Liver (tissue), 9 donors: Measurements from ENCODE around the gene TRIAP1. TPM values are rescaled to one million over a fixed set of nuclear protein-coding genes. Genes with fewer than 3 reads are reported as not detected.

ENCODE experiments used
- DNase-seq: peaks from one replicate; pipeline ENCODE4 v3.0.0-alpha.2; 2017; ENCODE audit warnings: low spot score
- H3K27ac ChIP-seq, 2 donors: one replicate each; pipeline ENCODE4 v1.7.0; 2013; ENCODE audit warnings: inconsistent platforms in 2 of 2, low read length in 2 of 2, control low read depth in 1 of 2, low read depth in 1 of 2, mild to moderate bottlenecking in 1 of 2
- H3K27me3 ChIP-seq, 4 donors: one replicate each; pipeline versions ENCODE4 v1.6.1 to v1.7.0; 2013; ENCODE audit warnings: low read length in 3 of 4, inconsistent platforms in 1 of 4, mild to moderate bottlenecking in 1 of 4, moderate library complexity in 1 of 4; ENCODE audit not compliant: control insufficient read depth in 4 of 4, insufficient read depth in 4 of 4
- H3K36me3 ChIP-seq, 4 donors: one replicate each; pipeline versions ENCODE4 v1.6.1 to v1.7.0; 2013; ENCODE audit warnings: low read length in 3 of 4, mild to moderate bottlenecking in 3 of 4, low read depth in 1 of 4, moderate library complexity in 1 of 4; ENCODE audit not compliant: control insufficient read depth in 4 of 4, insufficient read depth in 3 of 4
- H3K4me1 ChIP-seq, 4 donors: one replicate each; pipeline versions ENCODE4 v1.6.1 to v1.7.0; 2013; ENCODE audit warnings: low read length in 3 of 4, mild to moderate bottlenecking in 3 of 4, moderate library complexity in 1 of 4; ENCODE audit not compliant: control insufficient read depth in 4 of 4, insufficient read depth in 4 of 4
- H3K4me3 ChIP-seq, 3 donors: one replicate each; pipeline versions ENCODE4 v1.6.1 to v1.7.0; 2013; ENCODE audit warnings: low read length in 3 of 3, control low read depth in 1 of 3, low read depth in 1 of 3, mild to moderate bottlenecking in 1 of 3
- H3K9ac ChIP-seq, 2 donors: one replicate each; pipeline ENCODE4 v1.7.0; 2013; ENCODE audit warnings: low read length in 2 of 2, mild to moderate bottlenecking in 2 of 2, moderate library complexity in 2 of 2, control low read depth in 1 of 2, low read depth in 1 of 2
- H3K9me3 ChIP-seq, 4 donors: one replicate each; pipeline versions ENCODE4 v1.6.1 to v1.7.0; 2013; ENCODE audit warnings: low read length in 3 of 4; ENCODE audit not compliant: control insufficient read depth in 4 of 4
- ATF3 ChIP-seq: IDR thresholded peaks from 2 replicates; pipeline ENCODE4 v1.6.1; 2016; ENCODE audit warnings: antibody characterized with exemption
- CTCF ChIP-seq: fragments of 150-350 bp; IDR thresholded peaks from 2 replicates; pipeline ENCODE4 v1.5.1; 2017; ENCODE audit warnings: improper control_type of control experiment, low read depth, low read length; ENCODE audit not compliant: missing input control
- EGR1 ChIP-seq, 2 donors: IDR thresholded peaks; 2 replicates each; pipeline ENCODE4 v1.6.1; 2016 to 2018; ENCODE audit warnings: antibody characterized with exemption in 2 of 2, low read depth in 2 of 2
- FOXA1 ChIP-seq: IDR thresholded peaks from 2 replicates; pipeline ENCODE4 v1.6.1; 2016; ENCODE audit warnings: antibody characterized with exemption
- FOXA2 ChIP-seq: IDR thresholded peaks from 2 replicates; pipeline ENCODE4 v1.6.1; 2016; ENCODE audit warnings: antibody characterized with exemption
- GABPA ChIP-seq, 2 donors: IDR thresholded peaks in 1 of 2; conservative IDR thresholded peaks in 1 of 2; 2 replicates each; pipeline ENCODE4 v1.6.1; 2016; ENCODE audit warnings: antibody characterized with exemption in 2 of 2, mild to moderate bottlenecking in 1 of 2, moderate library complexity in 1 of 2
- HNF4A ChIP-seq, 2 donors: conservative IDR thresholded peaks; 2 replicates each; pipeline ENCODE4 v1.6.1; 2016; ENCODE audit warnings: antibody characterized with exemption in 2 of 2, mild to moderate bottlenecking in 2 of 2
- HNF4G ChIP-seq: IDR thresholded peaks from 2 replicates; pipeline ENCODE4 v1.6.1; 2016; ENCODE audit warnings: antibody characterized with exemption
- JUND ChIP-seq, 2 donors: IDR thresholded peaks; 2 replicates each; pipeline ENCODE4 v1.6.1; 2016; ENCODE audit warnings: antibody characterized with exemption in 2 of 2
- MAX ChIP-seq: IDR thresholded peaks from 2 replicates; pipeline ENCODE4 v1.6.1; 2016; ENCODE audit warnings: antibody characterized with exemption
- NR2F2 ChIP-seq: IDR thresholded peaks from 2 replicates; pipeline ENCODE4 v1.6.1; 2016; ENCODE audit warnings: antibody characterized with exemption
- RAD21 ChIP-seq, 2 donors: IDR thresholded peaks; 2 replicates each; pipeline ENCODE4 v1.6.1; 2016; ENCODE audit warnings: antibody characterized with exemption in 2 of 2, mild to moderate bottlenecking in 2 of 2
- RXRA ChIP-seq, 2 donors: IDR thresholded peaks; 2 replicates each; pipeline ENCODE4 v1.6.1; 2017 to 2018; ENCODE audit warnings: antibody characterized with exemption in 2 of 2, mild to moderate bottlenecking in 1 of 2
- SP1 ChIP-seq: IDR thresholded peaks from 2 replicates; pipeline ENCODE4 v1.6.1; 2018; ENCODE audit warnings: antibody characterized with exemption, mild to moderate bottlenecking
- TAF1 ChIP-seq: conservative IDR thresholded peaks from 2 replicates; pipeline ENCODE4 v1.6.1; 2016; ENCODE audit warnings: antibody characterized with exemption, mild to moderate bottlenecking
- YY1 ChIP-seq: IDR thresholded peaks from 2 replicates; pipeline ENCODE4 v1.6.1; 2016; ENCODE audit warnings: antibody characterized with exemption, mild to moderate bottlenecking
- ZBTB33 ChIP-seq: IDR thresholded peaks from 2 replicates; pipeline ENCODE4 v1.6.1; 2016; ENCODE audit warnings: antibody characterized with exemption
- WGBS: extraction: QIAGEN DNeasy Blood & Tissue Kit; methylation state at CpG from one replicate; pipeline ENCODE4 v1.1.7; 2013; 5-methylcytosine and 5-hydroxymethylcytosine counted together
- polyA plus RNA-seq, 2 donors: library from polyadenylated mRNA; stranded (reverse) in 1 of 2; unstranded in 1 of 2; fragments of 200-250 nt in 1 of 2; fragments of >200 nt in 1 of 2; fragmentation: Nextera tagmentation in 1 of 2; extraction: Ambion mirVana in 1 of 2; gene quantifications; one replicate each; pipeline versions ENCODE4 v1.2.1 to v1.2.3, GENCODE V29; 2013 to 2015
- total RNA-seq, 2 donors: library from RNA; depleted of rRNA; stranded (reverse); fragments of >200 nt; gene quantifications; one replicate each; pipeline ENCODE4 v1.2.3, GENCODE V29; 2014
- TF ChIP-seq, protein P1 (sequence below): IDR thresholded peaks from 2 replicates; pipeline ENCODE4 v1.6.1; 2016; ENCODE audit warnings: antibody characterized with exemption, mild to moderate bottlenecking
- donor health status: healthy.
- donor health status: healthy.
- donor health status: healthy.
- donor health status: healthy.
- donor health status: healthy.

Gene TRIAP1
- total and polyA plus RNA-seq, 4 donors = 11.9 to 39.9 (median 19.0) TPM

- 88% methylated on average over 6 of the region's 6 CpGs for WGBS
- no peak overlapping the region for H3K9ac ChIP-seq
- no peak for TF ChIP-seq RXRA (IDR thresholded peaks at IDR 0.05)
- TF ChIP-seq JUND (IDR thresholded peaks at IDR 0.05) = no peak
- TF ChIP-seq HNF4A (conservative IDR thresholded peaks at IDR 0.05) = no peak
- no peak for TF ChIP-seq ZBTB33
- TF ChIP-seq RAD21 (IDR thresholded peaks at IDR 0.05) = peak in 1 of 2 donors; percentile 20
- TF ChIP-seq MAX = no peak
- TF ChIP-seq FOXA1 = no peak
- no peak overlapping the region for H3K27ac ChIP-seq
- H3K4me1 ChIP-seq = peaks cover 0 to 18% (median 10%) of the 10 kb centered on the region in 4 donors
- no peak overlapping the region for H3K4me3 ChIP-seq
- no peaks in the 10 kb centered on the region for H3K9me3 ChIP-seq
- H3K36me3 ChIP-seq = peaks cover 12 to 52% (median 42%) of the 10 kb centered on the region in 4 donors
- no peak for DNase-seq
- no peaks in the 10 kb centered on the region for H3K27me3 ChIP-seq
These were observed 10.9 kb upstream of the TRIAP1 start for GRCh38 chr12:120457133-120457532.

- no peaks in the 10 kb centered on the region for H3K27me3 ChIP-seq
- no peak overlapping the region for H3K9ac ChIP-seq
- no peak overlapping the region for H3K4me3 ChIP-seq
- TF ChIP-seq RXRA (IDR thresholded peaks at IDR 0.05) (no peak), NR2F2 (no peak), HNF4A (conservative IDR thresholded peaks at IDR 0.05) (no peak), TAF1 (no peak), RAD21 (IDR thresholded peaks at IDR 0.05) (no peak), GABPA (IDR thresholded peaks at IDR 0.05 in 1 of 2, conservative IDR thresholded peaks at IDR 0.05 in 1 of 2) (no peak), HNF4G (no peak), FOXA2 (no peak), CTCF (no peak), MAX (no peak), EGR1 (IDR thresholded peaks at IDR 0.05; ENCODE audit: low read depth in 2 of 2) (no peak), YY1 (no peak), JUND (IDR thresholded peaks at IDR 0.05) (no peak), ATF3 (no peak), FOXA1 (no peak), ZBTB33 (no peak), SP1 (no peak)
- TF ChIP-seq, protein P1, sequence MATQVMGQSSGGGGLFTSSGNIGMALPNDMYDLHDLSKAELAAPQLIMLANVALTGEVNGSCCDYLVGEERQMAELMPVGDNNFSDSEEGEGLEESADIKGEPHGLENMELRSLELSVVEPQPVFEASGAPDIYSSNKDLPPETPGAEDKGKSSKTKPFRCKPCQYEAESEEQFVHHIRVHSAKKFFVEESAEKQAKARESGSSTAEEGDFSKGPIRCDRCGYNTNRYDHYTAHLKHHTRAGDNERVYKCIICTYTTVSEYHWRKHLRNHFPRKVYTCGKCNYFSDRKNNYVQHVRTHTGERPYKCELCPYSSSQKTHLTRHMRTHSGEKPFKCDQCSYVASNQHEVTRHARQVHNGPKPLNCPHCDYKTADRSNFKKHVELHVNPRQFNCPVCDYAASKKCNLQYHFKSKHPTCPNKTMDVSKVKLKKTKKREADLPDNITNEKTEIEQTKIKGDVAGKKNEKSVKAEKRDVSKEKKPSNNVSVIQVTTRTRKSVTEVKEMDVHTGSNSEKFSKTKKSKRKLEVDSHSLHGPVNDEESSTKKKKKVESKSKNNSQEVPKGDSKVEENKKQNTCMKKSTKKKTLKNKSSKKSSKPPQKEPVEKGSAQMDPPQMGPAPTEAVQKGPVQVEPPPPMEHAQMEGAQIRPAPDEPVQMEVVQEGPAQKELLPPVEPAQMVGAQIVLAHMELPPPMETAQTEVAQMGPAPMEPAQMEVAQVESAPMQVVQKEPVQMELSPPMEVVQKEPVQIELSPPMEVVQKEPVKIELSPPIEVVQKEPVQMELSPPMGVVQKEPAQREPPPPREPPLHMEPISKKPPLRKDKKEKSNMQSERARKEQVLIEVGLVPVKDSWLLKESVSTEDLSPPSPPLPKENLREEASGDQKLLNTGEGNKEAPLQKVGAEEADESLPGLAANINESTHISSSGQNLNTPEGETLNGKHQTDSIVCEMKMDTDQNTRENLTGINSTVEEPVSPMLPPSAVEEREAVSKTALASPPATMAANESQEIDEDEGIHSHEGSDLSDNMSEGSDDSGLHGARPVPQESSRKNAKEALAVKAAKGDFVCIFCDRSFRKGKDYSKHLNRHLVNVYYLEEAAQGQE = no peak
- DNase-seq = no peak
- no peaks in the 10 kb centered on the region for H3K9me3 ChIP-seq
- 96% methylated on average over 7 of the region's 7 CpGs for WGBS
- peaks cover 0 to 19% (median 10%) of the 10 kb centered on the region in 4 donors for H3K4me1 ChIP-seq
- H3K36me3 ChIP-seq = peaks cover 11 to 38% (median 31%) of the 10 kb centered on the region in 4 donors
- H3K27ac ChIP-seq = no peak overlapping the region
These were observed 9.1 kb upstream of the TRIAP1 start for GRCh38 chr12:120455302-120455701.
